GM12864 (cell line): ENCODE data around the gene ALPG.
"Not testable (repeated sequence)": the region's sequence is repeated elsewhere in the genome, so short reads cannot be mapped to it uniquely, and the experiment has no call there.

Source experiments
- DNase-seq: peaks from one replicate; pipeline ENCODE4 v3.0.0-alpha.2; 2011; ENCODE audit warnings: low read depth
- H3K4me3 ChIP-seq: 2 replicates; pipeline ENCODE4 v1.5.1; 2011; ENCODE audit warnings: mild to moderate bottlenecking, low read depth, low read length, control low read depth
- TF ChIP-seq, protein P1 (sequence below): IDR thresholded peaks from 2 replicates; pipeline ENCODE4 v1.5.1; 2011; ENCODE audit warnings: low read depth, mild to moderate bottlenecking, moderate library complexity, low read length, control low read depth, inconsistent platforms; ENCODE audit errors: missing control alignments

ALPG gene

DNA sequence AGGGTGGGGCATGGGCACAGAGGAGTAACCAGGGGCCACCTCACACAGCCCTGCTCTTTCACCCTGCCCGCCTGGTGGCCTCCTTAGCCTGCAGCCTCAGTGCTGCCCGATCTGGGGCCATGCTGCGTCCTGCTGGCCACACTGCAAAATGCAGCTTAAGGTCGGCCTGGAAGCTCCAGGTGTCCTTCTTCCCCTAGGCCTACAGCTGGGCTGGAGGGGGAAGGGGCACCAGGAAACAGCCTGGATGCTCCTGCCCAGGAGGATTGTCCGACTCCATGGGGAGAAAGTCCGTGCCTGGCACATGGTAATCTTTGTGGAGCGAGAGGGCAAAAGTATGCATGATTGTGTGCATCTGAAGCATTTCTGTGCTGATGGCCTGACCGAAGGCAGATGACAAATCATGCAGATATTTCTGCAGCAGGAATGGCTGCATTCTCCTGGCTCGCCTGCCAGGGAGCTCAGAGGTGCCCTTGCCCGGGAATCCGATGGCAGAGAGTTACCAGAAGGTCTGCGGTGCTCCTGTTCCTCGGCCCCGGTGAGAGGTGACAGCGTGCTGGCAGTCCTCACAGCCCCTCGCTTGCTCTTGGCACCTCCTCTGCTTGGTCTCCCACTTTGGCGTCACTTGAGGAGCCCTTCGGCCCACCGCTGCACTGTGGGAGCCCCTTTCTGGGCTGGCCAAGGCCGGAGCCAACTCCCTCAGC, 40.9 kb upstream of the ALPG start:
- TF ChIP-seq, protein P1, sequence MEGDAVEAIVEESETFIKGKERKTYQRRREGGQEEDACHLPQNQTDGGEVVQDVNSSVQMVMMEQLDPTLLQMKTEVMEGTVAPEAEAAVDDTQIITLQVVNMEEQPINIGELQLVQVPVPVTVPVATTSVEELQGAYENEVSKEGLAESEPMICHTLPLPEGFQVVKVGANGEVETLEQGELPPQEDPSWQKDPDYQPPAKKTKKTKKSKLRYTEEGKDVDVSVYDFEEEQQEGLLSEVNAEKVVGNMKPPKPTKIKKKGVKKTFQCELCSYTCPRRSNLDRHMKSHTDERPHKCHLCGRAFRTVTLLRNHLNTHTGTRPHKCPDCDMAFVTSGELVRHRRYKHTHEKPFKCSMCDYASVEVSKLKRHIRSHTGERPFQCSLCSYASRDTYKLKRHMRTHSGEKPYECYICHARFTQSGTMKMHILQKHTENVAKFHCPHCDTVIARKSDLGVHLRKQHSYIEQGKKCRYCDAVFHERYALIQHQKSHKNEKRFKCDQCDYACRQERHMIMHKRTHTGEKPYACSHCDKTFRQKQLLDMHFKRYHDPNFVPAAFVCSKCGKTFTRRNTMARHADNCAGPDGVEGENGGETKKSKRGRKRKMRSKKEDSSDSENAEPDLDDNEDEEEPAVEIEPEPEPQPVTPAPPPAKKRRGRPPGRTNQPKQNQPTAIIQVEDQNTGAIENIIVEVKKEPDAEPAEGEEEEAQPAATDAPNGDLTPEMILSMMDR, result peak; percentile 31
- H3K4me3 ChIP-seq, result no peak overlapping the region
- no peak for DNase-seq

DNA sequence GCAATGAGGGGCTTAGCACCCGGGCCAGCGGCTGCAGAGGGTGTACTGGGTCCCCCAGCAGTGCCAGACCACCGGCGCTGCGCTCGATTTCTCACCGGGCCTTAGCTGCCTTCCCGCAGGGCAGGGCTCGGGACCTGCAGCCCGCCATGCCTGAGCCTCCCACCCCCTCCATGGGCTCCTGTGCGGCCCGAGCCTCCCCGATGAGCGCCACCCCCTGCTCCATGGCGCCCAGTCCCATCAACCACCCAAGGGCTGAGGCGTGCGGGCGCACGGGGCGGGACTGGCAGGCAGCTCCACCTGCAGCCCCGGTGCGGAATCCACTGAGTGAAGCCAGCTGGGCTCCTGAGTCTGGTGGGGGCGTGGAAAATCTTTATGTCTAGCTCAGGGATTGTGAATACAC, 40.2 kb upstream of the ALPG start:
- H3K4me3 ChIP-seq, DNase-seq: not testable (repeated sequence)

DNA sequence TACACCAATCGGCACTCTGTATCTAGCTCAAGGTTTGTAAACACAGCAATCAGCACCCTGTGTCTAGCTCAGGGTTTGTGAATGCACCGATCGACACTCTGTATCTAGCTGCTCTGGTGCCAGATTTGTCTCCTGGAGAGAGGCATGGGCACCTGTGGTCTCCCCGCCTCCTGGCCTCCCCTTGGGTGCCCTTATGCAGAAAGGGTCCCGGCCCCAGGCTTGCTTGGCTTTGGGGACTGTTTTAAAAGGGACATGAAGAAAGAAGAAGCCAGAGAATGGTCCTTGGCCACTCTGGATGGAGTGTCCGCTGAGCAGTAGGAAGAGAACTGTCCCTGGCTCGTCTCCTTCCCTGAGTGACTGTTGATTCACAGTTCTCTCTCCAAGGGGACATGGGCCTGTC, 39.6 kb upstream of the ALPG start:
- no peak overlapping the region for H3K4me3 ChIP-seq
- no peak for DNase-seq
- TF ChIP-seq, protein P1, result no peak

DNA sequence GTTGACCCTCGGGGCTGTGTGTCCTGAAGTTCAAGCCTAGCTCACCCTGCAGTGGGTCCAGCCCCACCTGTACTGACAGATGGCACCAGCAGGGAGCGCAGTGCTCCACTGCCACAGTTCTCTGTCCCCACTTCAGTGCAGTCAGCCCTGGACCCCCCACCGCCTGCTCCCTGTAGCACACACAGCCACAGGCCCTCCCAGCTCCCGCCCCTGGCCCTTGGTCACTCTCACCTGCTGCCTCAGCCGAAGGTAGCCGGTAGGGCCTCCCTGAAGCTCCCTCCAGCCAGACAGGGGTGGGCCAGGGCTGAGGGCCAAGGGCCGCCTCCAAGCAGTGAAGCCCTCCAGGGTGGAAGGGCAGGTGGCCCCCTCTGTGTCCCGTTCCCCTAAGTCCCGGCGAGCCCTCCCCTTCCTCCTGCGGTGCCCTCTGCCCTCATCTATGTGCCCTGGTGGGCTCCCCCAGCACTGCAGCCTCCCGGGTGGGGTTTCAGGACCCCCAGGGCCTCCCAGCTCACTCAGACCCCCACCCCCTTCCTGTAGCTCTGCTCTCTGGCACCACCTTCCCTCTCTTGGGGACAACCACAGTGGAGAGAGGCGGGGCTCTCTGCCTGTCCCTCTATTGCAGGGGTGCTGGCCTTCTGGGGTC, 38.9 kb upstream of the ALPG start:
- TF ChIP-seq, protein P1, result peak; percentile 45
- H3K4me3 ChIP-seq, result no peak overlapping the region
- DNase-seq, result no peak

DNA sequence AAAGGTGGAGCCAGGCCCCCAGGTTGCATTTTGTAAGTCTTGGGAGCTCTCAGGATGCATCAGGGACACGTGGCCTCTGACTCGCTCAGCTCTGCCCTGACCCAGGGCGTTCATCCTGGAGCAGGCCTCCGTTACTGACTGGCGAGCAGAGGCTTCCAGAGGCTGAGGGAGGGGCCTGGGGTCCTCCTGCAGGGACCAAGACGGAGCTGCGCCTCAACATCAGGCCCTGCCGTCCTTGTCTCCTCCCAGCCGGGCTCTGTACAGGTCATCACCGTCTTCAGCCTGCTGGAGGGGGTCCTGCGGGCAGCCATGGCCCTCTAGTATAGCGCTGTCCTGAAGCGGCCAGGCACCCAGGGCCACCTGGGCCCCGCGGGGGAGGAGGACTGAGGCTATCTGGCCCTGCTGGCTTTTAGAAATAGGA, 38.3 kb upstream of the ALPG start:
- H3K4me3 ChIP-seq, result no peak overlapping the region
- DNase-seq, result no peak
- TF ChIP-seq, protein P1, result no peak

DNA sequence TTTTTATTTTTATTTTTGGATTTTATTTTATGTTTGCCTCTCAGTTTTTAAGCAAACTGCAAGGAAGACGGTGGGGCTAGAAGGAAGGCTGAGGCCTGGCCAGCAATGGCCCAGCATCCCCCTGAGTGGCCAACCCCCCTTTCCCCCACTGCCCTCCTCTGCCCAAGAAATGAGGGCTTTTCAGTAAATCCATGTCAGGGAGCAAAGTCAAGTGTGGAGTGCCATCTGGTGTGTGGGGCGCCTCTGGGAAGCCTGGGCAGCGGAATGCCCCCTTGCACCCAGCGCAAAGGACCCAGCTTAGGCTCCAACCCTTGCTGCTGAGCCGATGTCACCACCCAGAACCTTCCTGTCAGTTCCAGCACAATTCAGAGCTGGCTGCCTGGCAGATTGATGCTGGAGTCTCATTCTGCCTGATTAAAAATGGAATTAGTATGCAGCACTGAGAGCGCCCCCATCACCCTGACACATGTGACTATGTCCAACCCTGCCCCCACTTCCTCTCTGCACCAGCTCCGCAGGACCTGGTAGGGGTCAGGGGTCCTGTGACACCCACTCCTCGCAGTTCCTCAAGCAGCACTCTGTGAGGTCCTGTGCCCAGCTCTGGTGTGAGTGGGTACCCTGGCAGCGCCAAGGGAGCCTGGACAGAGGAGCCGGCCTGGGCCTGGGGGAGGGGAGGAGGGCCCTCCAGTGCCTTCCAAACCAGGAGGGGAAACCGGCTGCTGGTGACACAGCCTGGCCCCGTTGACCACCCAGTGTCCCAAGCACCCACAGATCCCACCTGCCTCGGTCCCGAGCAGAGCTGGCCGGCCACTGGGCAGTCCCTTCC, 37.3 kb upstream of the ALPG start:
- TF ChIP-seq, protein P1, result no peak
- no peak for DNase-seq

DNA sequence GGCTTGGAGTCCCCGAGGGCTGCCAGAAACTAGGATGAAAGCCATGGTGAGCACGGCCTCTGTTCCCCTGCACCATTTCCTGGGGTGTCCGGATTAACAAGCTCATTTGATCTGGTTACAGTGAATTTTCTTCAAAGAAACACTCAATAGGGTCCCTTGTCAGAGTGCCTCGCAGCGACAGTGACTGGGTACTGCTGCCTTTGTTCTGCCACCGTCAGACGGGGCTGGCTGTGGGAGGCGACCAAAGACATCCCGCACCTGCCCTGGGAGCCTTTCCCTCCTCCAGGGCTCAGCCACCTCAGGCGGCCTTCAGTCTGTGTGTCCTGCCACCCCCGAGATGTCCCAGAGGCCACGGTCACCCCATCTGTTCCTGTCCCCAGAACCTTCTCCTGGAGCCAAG, 36.6 kb upstream of the ALPG start:
- not testable (repeated sequence) for DNase-seq, H3K4me3 ChIP-seq

More for the DNA sequence above, 37.3 kb upstream of the ALPG start:
- no peak overlapping the region for H3K4me3 ChIP-seq
